ENCODE results near the gene PNKP.

The PNKP gene

DNA sequence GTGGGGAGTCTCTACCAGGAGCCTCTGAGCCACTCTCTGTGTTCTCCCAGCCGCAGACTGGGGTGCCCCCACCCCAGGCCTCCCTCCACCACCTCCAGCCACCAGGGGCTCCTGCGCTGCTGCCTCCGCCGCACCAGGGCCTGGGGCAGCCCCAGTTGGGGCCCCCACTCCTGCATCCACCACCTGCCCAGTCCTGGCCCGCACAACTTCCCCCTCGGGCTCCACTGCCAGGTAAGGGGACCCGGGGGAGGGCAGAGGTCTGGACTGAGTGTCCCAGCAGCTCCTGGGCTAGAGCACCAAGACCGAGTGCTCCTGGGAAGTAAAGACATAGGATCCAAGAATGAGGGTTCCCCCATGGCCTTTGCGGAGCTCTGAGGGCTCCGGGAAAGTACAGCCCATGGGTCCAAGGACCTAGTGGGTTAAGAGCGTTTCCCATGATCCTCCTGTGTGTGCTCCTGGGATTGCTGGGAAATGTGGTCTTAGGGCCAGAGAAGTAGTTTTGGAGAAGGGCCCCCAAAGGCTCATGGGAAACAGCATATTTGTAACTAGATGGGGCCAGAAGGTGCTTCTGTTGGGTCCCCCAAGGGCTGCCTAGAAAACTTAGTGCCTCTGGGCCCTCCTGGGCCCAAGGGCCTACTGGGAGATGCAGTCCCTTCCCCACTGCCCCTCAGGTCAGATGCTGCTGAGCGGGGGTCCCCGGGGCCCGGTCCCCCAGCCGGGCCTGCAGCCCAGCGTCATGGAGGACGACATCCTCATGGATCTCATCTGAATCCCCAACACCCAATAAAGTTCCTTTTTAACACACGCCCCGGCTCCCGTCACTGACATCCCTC is 31.0 kb downstream of the PNKP start:
- TF ChIP-seq, protein P1, sequence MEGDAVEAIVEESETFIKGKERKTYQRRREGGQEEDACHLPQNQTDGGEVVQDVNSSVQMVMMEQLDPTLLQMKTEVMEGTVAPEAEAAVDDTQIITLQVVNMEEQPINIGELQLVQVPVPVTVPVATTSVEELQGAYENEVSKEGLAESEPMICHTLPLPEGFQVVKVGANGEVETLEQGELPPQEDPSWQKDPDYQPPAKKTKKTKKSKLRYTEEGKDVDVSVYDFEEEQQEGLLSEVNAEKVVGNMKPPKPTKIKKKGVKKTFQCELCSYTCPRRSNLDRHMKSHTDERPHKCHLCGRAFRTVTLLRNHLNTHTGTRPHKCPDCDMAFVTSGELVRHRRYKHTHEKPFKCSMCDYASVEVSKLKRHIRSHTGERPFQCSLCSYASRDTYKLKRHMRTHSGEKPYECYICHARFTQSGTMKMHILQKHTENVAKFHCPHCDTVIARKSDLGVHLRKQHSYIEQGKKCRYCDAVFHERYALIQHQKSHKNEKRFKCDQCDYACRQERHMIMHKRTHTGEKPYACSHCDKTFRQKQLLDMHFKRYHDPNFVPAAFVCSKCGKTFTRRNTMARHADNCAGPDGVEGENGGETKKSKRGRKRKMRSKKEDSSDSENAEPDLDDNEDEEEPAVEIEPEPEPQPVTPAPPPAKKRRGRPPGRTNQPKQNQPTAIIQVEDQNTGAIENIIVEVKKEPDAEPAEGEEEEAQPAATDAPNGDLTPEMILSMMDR (conservative IDR thresholded peaks at IDR 0.05), result no peak
- TF ChIP-seq ZFX (IDR thresholded peaks at IDR 0.05), result no peak
- H3K27ac ChIP-seq, result no peak overlapping the region

DNA sequence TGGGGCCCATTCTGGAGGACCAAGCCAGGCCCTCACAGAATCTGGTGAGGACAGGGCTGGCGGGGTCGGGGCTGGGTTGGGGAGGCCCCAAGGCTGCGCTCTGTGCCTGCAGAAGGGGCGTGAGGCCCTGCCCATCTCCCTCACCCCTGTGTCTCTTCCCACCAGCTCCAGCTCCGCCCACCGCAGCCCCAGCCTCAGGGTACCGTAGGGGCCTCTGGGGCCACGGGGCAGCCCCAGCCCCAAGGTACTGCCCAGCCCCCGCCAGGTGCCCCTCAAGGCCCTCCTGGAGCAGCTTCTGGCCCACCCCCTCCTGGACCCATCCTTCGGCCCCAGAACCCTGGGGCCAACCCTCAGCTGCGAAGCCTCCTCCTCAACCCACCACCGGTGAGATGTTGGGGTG is 31.8 kb downstream of the PNKP start:
- no peak overlapping the region for H3K27ac ChIP-seq
- TF ChIP-seq ZFX (IDR thresholded peaks at IDR 0.05), result no peak
- TF ChIP-seq, protein P1 (conservative IDR thresholded peaks at IDR 0.05), result no peak

DNA sequence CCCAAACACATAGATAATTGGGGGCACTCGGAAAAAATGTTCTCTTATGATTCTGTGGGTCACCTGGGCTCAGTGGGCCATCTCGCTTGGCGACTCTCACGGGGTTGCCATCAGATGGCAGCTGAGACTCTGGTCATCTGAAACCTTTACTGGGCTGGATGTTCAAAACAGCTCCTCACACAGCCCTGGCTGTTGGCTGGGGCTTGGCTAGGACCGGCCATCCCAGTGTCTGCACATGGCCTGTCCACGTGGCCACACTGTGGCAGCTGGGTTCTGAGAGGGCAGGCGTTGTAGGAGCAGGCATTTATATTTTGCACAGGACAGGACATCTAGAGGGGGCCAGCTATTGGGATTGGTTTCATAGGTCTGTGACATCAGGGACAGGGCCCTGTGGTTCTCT is 33.8 kb downstream of the PNKP start:
- TF ChIP-seq ZFX (IDR thresholded peaks at IDR 0.05), result no peak
- TF ChIP-seq, protein P1 (conservative IDR thresholded peaks at IDR 0.05), result no peak
- no peak overlapping the region for H3K27ac ChIP-seq

DNA sequence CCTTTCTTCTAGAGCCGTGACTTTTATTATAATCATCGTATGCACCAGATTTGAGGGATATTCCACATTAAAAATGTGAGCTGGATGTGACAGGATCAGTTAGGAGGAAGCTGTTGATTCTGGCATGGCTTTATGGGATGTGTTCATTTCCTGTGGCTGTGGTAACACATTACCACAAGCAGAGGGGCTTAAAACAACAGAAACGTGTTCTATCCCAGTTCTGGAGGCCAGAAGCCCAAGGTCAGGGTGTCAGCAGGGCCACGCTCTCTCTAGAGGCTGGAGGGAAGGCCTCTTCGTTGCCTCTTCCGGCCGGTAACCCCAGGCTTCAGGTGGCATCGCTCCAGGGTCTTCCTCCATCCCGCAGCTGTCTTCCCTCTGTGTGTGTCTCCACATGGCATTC is 34.8 kb downstream of the PNKP start:
- H3K27ac ChIP-seq, result no peak overlapping the region
- TF ChIP-seq, protein P1 (conservative IDR thresholded peaks at IDR 0.05), result no peak
- no peak for TF ChIP-seq ZFX (IDR thresholded peaks at IDR 0.05)

DNA sequence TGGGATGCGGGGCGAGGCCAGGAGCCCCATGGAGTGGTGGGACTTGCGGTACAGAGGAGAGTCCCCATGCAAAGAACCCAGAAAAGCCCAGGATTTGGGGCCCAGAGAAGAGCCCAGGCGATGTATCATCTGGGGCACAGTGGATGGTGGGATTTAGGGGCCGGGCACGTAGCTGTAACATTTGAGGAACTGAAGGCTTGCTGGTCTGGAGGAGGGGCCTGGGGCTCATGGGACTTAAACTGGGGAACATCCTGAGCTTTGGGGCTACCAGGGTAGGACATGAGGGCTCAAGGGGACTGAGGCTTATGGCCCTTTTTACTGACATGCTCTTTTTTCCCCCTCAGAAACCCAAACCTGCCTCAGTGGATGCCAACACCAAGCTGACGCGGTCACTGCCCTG is 35.8 kb downstream of the PNKP start:
- no peak for TF ChIP-seq ZFX (IDR thresholded peaks at IDR 0.05)
- TF ChIP-seq, protein P1 (conservative IDR thresholded peaks at IDR 0.05), result no peak
- no peak overlapping the region for H3K27ac ChIP-seq

DNA sequence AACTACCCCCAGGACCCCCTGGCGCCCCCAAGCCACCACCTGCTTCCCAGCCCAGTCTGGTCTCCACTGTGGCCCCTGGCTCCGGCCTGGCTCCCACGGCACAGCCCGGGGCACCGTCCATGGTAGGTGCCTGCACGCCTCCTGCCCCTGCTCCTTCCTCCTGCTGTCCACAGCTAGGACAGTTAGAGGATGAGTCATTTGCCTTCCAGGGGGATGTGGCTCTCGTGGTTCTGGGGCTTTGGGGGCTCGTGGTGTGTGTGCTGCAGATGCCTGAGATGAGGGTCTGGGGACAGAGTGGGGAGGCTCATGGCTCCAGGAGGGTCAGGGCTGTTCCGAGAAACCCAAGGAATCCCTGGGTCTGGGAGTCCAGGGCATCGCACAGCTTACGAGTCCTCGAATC is 36.6 kb downstream of the PNKP start:
- H3K27ac ChIP-seq, result no peak overlapping the region
- TF ChIP-seq, protein P1 (conservative IDR thresholded peaks at IDR 0.05), result no peak
- TF ChIP-seq ZFX (IDR thresholded peaks at IDR 0.05), result no peak

DNA sequence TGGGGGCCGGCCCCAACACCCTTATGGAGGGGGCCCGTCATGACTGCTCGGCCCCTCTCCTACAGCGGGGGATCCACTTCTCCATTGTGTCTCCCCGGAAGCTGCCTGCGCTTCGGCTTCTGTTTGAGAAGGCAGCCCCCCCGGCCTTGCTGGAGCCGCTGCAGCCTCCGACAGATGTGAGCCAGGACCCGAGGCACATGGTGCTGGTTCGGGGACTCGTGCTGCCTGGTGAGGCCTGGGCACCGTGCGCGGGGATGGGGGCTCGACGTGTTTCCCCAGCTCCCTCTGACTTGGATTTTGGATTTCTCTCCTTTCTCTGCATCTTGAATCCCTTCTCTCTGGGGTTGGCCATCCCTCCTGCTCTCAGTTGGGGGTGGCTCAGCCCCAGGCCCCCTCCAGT is 37.7 kb downstream of the PNKP start:
- TF ChIP-seq, protein P1 (conservative IDR thresholded peaks at IDR 0.05), result no peak
- no peak for TF ChIP-seq ZFX (IDR thresholded peaks at IDR 0.05)
- no peak overlapping the region for H3K27ac ChIP-seq

All from C4-2B (cell line).